ENCODE data around the gene TTC31. TPM values are rescaled to one million over a fixed set of nuclear protein-coding genes. Genes with fewer than 3 reads are reported as not detected.

TTC31 gene
- total RNA-seq (10 to 100 TPM in 1 of 2 donors, 1 to 10 TPM in 1; 5.6 to 15.1 TPM), polyA plus RNA-seq (ENCODE audit: insufficient read length in 2 of 2) (10 to 100 TPM; 21.5 to 21.8 TPM)
- long read RNA-seq, donor 1, partial matches to known transcripts: 0 of 1 reads
- long read RNA-seq, donor 1, other reads (novel, unspliced or antisense): 0 of 1 reads
- long read RNA-seq, donor 2, partial matches to known transcripts: 0 of 1 reads
- long read RNA-seq, donor 2, other reads (novel, unspliced or antisense): 0 of 1 reads
- long read RNA-seq, donor 3, partial matches to known transcripts: 0 of 1 reads
- long read RNA-seq, donor 3, other reads (novel, unspliced or antisense): 0 of 1 reads
- long read RNA-seq, donor 4: 0 reads

DNA sequence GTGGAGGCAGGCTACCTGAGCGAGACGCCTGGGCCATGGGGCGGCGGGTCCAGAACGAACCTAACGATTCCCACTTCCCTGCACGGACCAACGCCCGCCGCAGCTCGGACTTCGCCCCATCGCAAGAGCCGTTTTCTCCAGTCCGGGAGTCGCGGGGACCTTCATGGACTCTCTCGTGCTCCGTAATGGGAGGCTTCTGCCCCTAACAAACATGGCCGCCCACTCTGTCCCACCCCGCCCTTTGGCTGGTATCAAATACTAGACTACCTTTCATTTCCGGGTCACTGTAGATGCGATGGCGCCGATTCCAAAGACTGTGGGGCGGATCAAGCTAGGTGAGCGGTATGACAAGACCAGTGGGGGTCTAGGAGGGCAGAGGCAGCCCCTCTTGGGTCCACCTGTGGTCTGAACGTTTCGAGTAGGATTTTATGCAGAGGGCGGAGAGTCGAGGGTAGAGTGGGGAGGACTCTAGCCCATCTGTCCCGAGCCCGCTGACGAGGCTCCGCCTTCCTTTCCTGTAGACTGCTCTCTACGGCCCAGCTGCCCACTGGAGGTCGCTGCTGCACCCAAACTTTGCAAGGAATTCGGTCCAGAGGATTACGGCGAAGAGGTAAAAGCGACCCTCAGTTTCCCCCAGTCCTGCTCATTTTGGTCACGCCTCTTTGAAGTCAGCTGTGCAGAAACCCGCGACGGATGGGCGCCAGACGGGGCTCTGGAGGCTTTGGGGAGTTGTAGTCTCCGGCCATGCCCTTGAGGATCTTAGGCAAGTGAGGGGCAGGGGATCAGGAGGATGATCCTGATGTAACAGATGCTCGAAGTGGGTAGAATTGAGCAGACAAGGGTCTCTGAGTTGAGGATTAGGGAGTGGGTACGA is at the start of gene TTC31, which contains the start of gene CCDC142:
TSS of gene TTC31 (plus strand) at position 281 of the 874 bp plus-strand sequence. CDS start at position 296, 15 bp downstream.
TSS of gene CCDC142 (minus strand) at position 198 of the 874 bp plus-strand sequence. CDS start at position 37, 161 bp downstream.
- DNase-seq (ENCODE audit: low read depth in 4 of 6, low spot score in 6 of 6): peak; percentile 92 to 99 (median 96)
- peak within 1 kb of the TSS; percentile 93 for H3K27ac ChIP-seq (ENCODE audit: low read depth, low read length)
- WGBS (ENCODE audit: insufficient coverage): under 1% methylated on average over 48 of the region's 50 CpGs

DNA sequence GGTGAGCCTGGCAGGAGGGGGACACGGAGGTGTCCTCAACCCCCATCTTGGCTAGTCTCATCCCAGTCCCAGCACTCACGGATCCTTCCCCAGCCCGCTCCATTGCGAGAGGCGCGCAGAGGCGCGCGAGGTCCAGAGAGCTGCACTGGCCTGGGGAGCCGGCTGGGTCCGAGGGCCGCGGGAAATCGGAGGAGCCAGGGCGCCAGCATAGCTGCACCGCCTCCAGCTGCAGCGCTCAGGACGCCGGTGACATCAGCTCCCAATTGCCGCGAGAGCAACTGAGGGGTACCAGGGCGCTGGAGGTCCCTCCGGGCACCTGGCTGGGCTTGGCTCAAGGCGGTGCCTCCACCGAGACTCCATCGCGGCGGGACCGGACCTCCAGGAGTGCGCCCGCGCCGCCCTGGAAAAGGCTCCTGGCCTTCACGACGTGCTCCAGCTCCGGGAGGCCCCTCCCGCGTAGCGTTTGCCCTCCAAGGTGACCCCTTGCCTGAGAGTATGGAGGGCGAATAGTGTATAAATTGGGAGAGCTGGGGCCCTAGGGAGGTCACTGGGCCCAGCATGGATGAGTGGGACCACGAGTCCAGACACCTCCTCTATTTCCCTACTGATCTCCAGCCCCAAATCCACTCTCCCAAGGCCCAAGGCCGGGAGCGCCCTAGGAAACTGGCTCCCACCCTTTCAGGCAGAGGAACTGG is 46.6 kb upstream of the TTC31 start:
- Histone ChIP-seq H3K9me3 (ENCODE audit: control insufficient read depth, insufficient read depth, low read length) (no peaks in the 10 kb centered on the region), H3K4me3 (ENCODE audit: low read depth, low read length) (peak overlapping the region; percentile 63), H3K27ac (ENCODE audit: low read depth, low read length) (peak overlapping the region; percentile 10), H3K4me1 (ENCODE audit: control insufficient read depth, insufficient read depth, low read length) (peaks cover 44% of the 10 kb centered on the region), H3K27me3 (ENCODE audit: control insufficient read depth, insufficient read depth, low read length) (peaks cover 25% of the 10 kb centered on the region), H3K36me3 (ENCODE audit: control insufficient read depth, insufficient read depth, low read length) (peaks cover 18% of the 10 kb centered on the region)
- WGBS (ENCODE audit: insufficient coverage): 39% methylated on average over 33 of the region's 43 CpGs
- no peak for DNase-seq (ENCODE audit: low read depth in 4 of 6, low spot score in 6 of 6)

More for the DNA sequence above, at the start of gene TTC31, which contains the start of gene CCDC142:
- Histone ChIP-seq H3K4me1 (ENCODE audit: control insufficient read depth, insufficient read depth, low read length) (peaks cover 29% of the 10 kb centered on the region), H3K9me3 (ENCODE audit: control insufficient read depth, insufficient read depth, low read length) (no peaks in the 10 kb centered on the region), H3K36me3 (ENCODE audit: control insufficient read depth, insufficient read depth, low read length) (peaks cover 44% of the 10 kb centered on the region), H3K27me3 (ENCODE audit: control insufficient read depth, insufficient read depth, low read length) (no peaks in the 10 kb centered on the region), H3K4me3 (ENCODE audit: low read depth, low read length) (peak within 1 kb of the TSS; percentile 91)

DNA sequence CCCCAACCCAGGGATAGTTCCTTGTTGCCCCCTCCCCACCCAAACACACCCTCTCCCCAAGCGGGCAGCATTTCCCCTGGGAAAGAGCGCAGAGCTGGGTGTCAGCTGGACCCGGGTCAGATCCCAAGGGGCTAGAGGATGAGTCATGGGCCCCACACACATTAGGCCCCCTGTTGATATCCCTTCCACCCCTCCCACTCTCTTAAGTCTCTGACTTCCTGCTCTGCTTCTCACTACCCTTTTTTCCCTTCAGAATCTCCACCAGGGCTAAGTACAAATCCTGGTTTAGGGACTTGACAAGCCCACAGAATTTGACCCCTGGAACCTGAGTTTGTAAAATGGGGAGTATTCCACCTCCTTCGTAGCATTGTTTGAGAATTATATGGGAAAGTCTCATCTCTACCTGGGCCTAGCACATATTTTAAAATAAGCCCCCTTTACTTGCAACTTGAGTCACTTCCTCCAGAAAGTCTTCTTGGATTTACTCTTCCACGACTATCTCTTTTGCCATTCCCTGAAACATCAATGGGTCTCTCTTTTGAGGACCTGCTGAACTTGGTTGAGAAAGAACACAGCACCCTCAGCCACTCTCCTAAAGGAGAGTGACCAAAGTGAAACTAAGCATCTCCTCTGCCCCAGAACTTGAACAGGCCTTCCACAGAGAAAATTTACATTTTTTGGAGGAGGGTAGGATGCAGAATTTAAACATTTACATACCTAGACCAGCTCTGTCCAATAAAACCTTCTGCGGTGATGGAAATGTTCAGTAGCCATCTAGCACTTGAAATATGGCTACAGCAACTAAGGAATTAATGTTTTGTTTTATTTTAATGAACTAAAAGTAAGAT is 45.8 kb upstream of the TTC31 start:
- Histone ChIP-seq H3K27me3 (ENCODE audit: control insufficient read depth, insufficient read depth, low read length) (peaks cover 33% of the 10 kb centered on the region), H3K27ac (ENCODE audit: low read depth, low read length) (peak overlapping the region; percentile 10), H3K36me3 (ENCODE audit: control insufficient read depth, insufficient read depth, low read length) (peaks cover 14% of the 10 kb centered on the region), H3K4me3 (ENCODE audit: low read depth, low read length) (peak overlapping the region; percentile 63), H3K4me1 (ENCODE audit: control insufficient read depth, insufficient read depth, low read length) (peaks cover 51% of the 10 kb centered on the region), H3K9me3 (ENCODE audit: control insufficient read depth, insufficient read depth, low read length) (no peaks in the 10 kb centered on the region)
- no peak for DNase-seq (ENCODE audit: low read depth in 4 of 6, low spot score in 6 of 6)
- WGBS (ENCODE audit: insufficient coverage): 43% methylated on average over 3 of the region's 6 CpGs

DNA sequence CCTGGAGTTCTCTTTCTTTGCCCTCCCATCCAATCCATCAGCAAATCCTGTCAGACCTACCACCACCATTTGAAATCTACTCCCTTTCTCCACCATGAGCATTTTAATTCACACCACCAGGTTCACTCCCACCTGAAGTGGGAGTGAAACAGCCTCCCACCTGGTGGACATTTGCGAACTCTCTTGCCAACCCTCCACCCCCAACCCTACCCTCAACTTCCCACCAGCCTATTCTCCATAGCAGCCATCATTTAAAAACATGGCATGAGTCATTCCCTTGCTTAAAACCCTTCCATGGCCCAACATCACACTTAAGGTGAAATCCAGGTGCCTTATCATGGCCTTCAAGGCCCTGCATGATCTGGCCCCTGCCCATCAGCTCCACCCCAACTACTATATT is 44.6 kb upstream of the TTC31 start:
- no peak for DNase-seq (ENCODE audit: low read depth in 4 of 6, low spot score in 6 of 6)

DNA sequence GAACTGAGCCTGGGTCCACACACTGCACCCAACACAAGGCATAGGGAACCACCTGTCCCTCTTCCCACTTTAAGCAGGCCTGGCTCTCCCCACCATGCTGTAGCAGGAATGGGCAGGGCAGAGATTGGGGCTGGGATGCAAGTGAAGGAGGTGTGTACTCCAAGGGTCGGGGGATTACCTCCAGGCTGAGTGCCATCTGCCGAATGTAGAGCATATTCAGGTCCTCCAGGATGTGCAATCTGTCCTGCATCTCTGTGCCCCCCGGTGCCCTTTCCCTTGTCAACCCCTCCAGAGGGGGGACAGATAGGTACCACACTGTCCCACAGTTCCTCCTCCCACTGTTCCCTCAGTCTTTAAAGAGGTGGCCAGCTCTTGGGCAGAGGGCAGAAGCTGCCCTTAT is 43.5 kb upstream of the TTC31 start:
- 40% methylated on average over 3 of the region's 3 CpGs for WGBS (ENCODE audit: insufficient coverage)
- Histone ChIP-seq H3K27me3 (ENCODE audit: control insufficient read depth, insufficient read depth, low read length) (peaks cover 45% of the 10 kb centered on the region), H3K9me3 (ENCODE audit: control insufficient read depth, insufficient read depth, low read length) (no peaks in the 10 kb centered on the region), H3K4me3 (ENCODE audit: low read depth, low read length) (peak overlapping the region; percentile 63), H3K4me1 (ENCODE audit: control insufficient read depth, insufficient read depth, low read length) (peaks cover 54% of the 10 kb centered on the region), H3K36me3 (ENCODE audit: control insufficient read depth, insufficient read depth, low read length) (peaks cover 7% of the 10 kb centered on the region), H3K27ac (ENCODE audit: low read depth, low read length) (peak overlapping the region; percentile 98)
- DNase-seq (ENCODE audit: low read depth in 4 of 6, low spot score in 6 of 6): no peak

More for the DNA sequence above, 44.6 kb upstream of the TTC31 start:
- Histone ChIP-seq H3K27me3 (ENCODE audit: control insufficient read depth, insufficient read depth, low read length) (peaks cover 43% of the 10 kb centered on the region), H3K27ac (ENCODE audit: low read depth, low read length) (peak overlapping the region; percentile 98), H3K9me3 (ENCODE audit: control insufficient read depth, insufficient read depth, low read length) (no peaks in the 10 kb centered on the region), H3K36me3 (ENCODE audit: control insufficient read depth, insufficient read depth, low read length) (peaks cover 7% of the 10 kb centered on the region), H3K4me1 (ENCODE audit: control insufficient read depth, insufficient read depth, low read length) (peaks cover 54% of the 10 kb centered on the region), H3K4me3 (ENCODE audit: low read depth, low read length) (peak overlapping the region; percentile 63)
- 92% methylated on average over 1 of the region's 1 CpG for WGBS (ENCODE audit: insufficient coverage)

DNA sequence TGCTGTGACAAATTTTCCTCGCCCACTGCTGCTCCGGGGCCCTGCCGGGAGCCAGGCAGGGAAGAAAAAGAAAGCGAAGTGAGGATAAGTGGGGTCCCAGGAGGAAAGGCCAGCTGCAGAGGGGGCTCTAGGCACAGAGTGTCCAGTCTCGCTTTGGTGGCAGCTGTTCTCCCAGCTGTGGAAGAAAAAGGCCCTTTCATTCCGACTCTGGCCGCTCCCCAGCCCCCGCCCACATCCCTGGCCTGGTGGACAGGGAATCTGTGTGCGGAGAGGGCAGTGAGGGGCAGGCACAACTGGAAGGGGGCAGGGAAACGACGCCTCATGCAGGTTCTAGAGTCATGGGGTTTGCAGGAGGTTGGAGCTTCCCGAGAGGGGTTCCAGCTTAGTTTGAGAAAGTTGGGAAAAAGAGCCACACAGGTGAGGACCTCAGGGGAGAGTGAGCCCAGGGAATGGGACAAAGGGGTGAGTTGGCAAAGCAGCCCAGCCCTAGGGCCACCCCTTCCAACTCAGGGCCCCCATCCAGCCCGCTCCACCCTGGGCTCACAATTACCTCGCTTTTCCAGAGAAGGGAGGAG is 43.0 kb upstream of the TTC31 start:
- peak in 4 of 6 donors; percentile 54 to 88 (median 62) for DNase-seq (ENCODE audit: low read depth in 4 of 6, low spot score in 6 of 6)
- Histone ChIP-seq H3K27me3 (ENCODE audit: control insufficient read depth, insufficient read depth, low read length) (peaks cover 48% of the 10 kb centered on the region), H3K4me1 (ENCODE audit: control insufficient read depth, insufficient read depth, low read length) (peaks cover 54% of the 10 kb centered on the region), H3K36me3 (ENCODE audit: control insufficient read depth, insufficient read depth, low read length) (peaks cover 7% of the 10 kb centered on the region), H3K27ac (ENCODE audit: low read depth, low read length) (peak overlapping the region; percentile 98), H3K4me3 (ENCODE audit: low read depth, low read length) (peak overlapping the region; percentile 63), H3K9me3 (ENCODE audit: control insufficient read depth, insufficient read depth, low read length) (no peaks in the 10 kb centered on the region)
- WGBS (ENCODE audit: insufficient coverage): 18% methylated on average over 12 of the region's 14 CpGs

DNA sequence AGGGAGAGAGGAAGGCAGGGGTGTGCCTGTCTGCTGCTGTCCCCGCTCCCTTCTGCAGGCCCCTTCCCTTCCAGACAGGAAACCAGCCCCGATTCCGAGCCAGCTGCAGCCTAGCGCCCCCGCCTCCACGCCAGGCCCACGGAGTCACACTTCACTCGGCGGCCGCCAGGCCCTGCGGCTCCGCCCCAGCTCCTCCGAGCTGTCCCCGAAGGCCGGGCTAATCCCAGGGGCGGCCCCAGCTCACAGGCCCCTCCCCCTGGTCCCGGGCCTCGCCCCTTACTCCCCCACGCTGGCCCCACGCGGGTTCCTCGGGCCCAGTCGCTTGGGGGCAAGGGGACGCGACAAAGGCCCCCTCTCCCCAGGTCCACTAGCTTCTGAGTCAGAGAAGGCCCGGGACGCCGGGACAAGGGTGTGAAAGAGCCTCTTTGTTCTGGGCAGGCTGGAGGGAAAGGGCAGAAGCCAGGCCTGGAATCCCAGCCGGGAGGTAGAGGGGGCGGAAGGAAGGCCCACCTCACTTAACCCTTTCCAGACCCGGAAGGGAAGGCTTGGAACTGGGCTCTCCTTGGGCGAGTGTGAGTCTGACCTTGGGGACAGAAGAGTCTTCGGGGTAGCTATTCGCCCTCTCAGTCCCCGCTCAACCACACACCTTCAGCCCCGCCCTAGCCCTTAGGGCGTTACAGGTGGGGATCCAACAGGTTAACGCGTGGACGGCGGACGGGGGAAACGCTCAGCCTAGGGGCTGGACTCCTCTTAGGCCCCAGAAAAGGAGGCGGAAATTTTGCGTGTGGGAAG is 42.3 kb upstream of the TTC31 start:
- H3K36me3 ChIP-seq (ENCODE audit: control insufficient read depth, insufficient read depth, low read length): peaks cover 7% of the 10 kb centered on the region
- 6% methylated on average over 32 of the region's 45 CpGs for WGBS (ENCODE audit: insufficient coverage)
- H3K27ac ChIP-seq (ENCODE audit: low read depth, low read length): peak overlapping the region; percentile 98
- no peaks in the 10 kb centered on the region for H3K9me3 ChIP-seq (ENCODE audit: control insufficient read depth, insufficient read depth, low read length)
- peak in 3 of 6 donors; percentile 64 to 93 (median 75) for DNase-seq (ENCODE audit: low read depth in 4 of 6, low spot score in 6 of 6)
- peaks cover 54% of the 10 kb centered on the region for H3K4me1 ChIP-seq (ENCODE audit: control insufficient read depth, insufficient read depth, low read length)
- H3K27me3 ChIP-seq (ENCODE audit: control insufficient read depth, insufficient read depth, low read length): peaks cover 48% of the 10 kb centered on the region
- H3K4me3 ChIP-seq (ENCODE audit: low read depth, low read length): peak overlapping the region; percentile 63

DNA sequence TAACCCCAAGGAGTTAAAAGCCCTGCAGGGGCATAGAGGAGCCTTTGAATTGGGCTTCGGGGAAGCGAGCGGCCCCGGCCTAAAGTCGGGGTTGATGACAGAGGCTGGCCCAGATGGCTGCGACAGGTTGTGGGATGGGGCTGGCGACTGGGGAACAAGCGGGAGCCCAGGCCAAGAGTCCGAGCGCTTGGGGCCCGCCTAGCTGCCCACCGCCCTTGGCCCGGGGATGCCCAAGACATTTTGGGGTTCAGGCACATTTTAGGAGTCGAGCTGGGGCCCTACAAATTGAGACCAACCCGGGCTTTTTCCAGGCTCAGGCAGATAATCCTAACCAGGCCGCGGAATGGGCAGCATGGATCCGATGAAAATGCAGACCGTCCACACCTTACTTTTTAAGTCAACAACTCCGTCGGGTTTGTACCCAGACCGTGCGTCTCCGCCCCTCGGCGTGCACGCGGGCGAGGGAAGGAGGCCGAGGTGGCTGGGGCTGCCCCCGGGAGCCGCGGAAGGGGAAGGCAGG is 41.7 kb upstream of the TTC31 start:
- Histone ChIP-seq H3K27ac (ENCODE audit: low read depth, low read length) (peak overlapping the region; percentile 98), H3K4me3 (ENCODE audit: low read depth, low read length) (peak overlapping the region; percentile 63), H3K27me3 (ENCODE audit: control insufficient read depth, insufficient read depth, low read length) (peaks cover 45% of the 10 kb centered on the region), H3K9me3 (ENCODE audit: control insufficient read depth, insufficient read depth, low read length) (no peaks in the 10 kb centered on the region), H3K4me1 (ENCODE audit: control insufficient read depth, insufficient read depth, low read length) (peaks cover 48% of the 10 kb centered on the region), H3K36me3 (ENCODE audit: control insufficient read depth, insufficient read depth, low read length) (peaks cover 3% of the 10 kb centered on the region)
- 8% methylated on average over 33 of the region's 33 CpGs for WGBS (ENCODE audit: insufficient coverage)
- DNase-seq (ENCODE audit: low read depth in 4 of 6, low spot score in 6 of 6): peak in 1 of 6 donors; percentile 38
